ENCODE results near the gene CFAP77. TPM values are rescaled to one million over a fixed set of nuclear protein-coding genes. Genes with fewer than 3 reads are reported as not detected.

Gene CFAP77
- total and polyA plus RNA-seq, 2 of the 13 experiments (the other 11 are each of a cell fraction or from before 2014, with no cell fraction given) = not detected

DNA sequence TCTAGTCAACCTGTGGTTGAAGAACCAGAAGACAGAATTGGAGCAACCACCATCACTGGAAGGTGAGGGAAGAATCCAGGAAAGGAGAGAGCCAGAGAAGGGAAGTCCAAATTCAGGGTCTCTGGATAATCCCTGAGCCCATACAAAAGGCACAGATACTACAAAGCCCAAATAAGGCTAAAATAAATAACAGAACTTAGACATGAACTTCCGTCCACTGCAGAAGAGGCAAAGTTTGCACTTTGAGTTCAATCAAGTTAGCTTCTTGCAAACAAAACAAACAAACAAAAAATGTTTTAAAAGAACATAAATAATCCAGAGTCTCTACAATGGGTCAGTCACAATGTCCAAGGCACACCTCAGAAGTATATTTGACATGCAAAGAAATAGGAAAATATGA lies 21.0 kb downstream of the CFAP77 start:
- intact Hi-C loops (cut with micrococcal nuclease; ENCODE audit: unreplicated experiment) (no loop called here), in situ Hi-C loops (cut with HindIII; ENCODE audit: extremely low pct_ligation_motif_present, low pct_unique_long_range_greater_than_20kb) (no loop called here)
- H3K36me3 ChIP-seq (replicated peaks in 1 of 2; ENCODE audit: control insufficient read depth in 1 of 2, insufficient read depth in 2 of 2, low read length in 2 of 2) = no peaks in the 10 kb centered on the region
- H3K4me2 ChIP-seq (ENCODE audit: low read depth, low read length) = 0 out of 2 replicates have a peak overlapping the region, but pooled peaks have one; percentile 5
- no peak overlapping the region for H3K4me3 ChIP-seq (replicated peaks in 1 of 3; ENCODE audit: insufficient read depth in 1 of 3, low read depth in 2 of 3, low read length in 3 of 3)
- H3K9ac ChIP-seq (ENCODE audit: insufficient read depth, low read depth, low read length) = no peak overlapping the region
- H2AFZ ChIP-seq (ENCODE audit: low read length) = no peak overlapping the region
- 0% methylated on average over 1 of the region's 1 CpG for WGBS (ENCODE audit: low lambda C conversion rate)
- peaks cover 7 to 37% of the 10 kb centered on the region in 2 experiments; a peak in 4 of 5 replicates for H3K27me3 ChIP-seq (ENCODE audit: control insufficient read depth in 1 of 2, insufficient read depth in 2 of 2, low read length in 2 of 2)
- no peak overlapping the region for H3K27ac ChIP-seq (ENCODE audit: extremely low read length, insufficient read depth, low read length)
- H3K9me3 ChIP-seq (ENCODE audit: low read length) = no peaks in the 10 kb centered on the region
- H3K4me1 ChIP-seq (ENCODE audit: insufficient read depth, low read length) = peaks cover 26% of the 10 kb centered on the region
- no peaks in the 10 kb centered on the region for H4K20me1 ChIP-seq (ENCODE audit: insufficient read depth, low read length)
- no peak for DNase-seq (ENCODE audit: low spot score)
- FAIRE-seq = no peak
- H3K79me2 ChIP-seq (ENCODE audit: insufficient read depth, low read length) = no peaks in the 10 kb centered on the region
- POLR2A ChIA-PET = no interaction called here
- peak; percentile 52; the same call in 1 of the 3 replicates for ATAC-seq
- CTCF ChIA-PET (ENCODE audit: low intra/inter-chr PET ratio, low total read pairs) = no interaction called here
- BruUV-seq (replicated peaks) = no TSS peak
- peak; percentile 10; the same call in 1 of the 2 replicates for TF ChIP-seq ETV5 (CRISPR knock-in tag; IDR thresholded peaks at IDR 0.05; ENCODE audit: borderline replicate concordance)
- peak; percentile 35; the same call in 1 of the 2 replicates for TF ChIP-seq RARA (CRISPR knock-in tag; IDR thresholded peaks at IDR 0.05)
- TF ChIP-seq AHDC1 (CRISPR knock-in tag; IDR thresholded peaks at IDR 0.05; ENCODE audit: borderline replicate concordance) = 0 out of 2 replicates have a peak, but pooled peaks have one; percentile 20
- no peak for TF ChIP-seq FOXP1 (IDR thresholded peaks at IDR 0.05)
- peak; percentile 58 for TF ChIP-seq FOXP1 (CRISPR knock-in tag; IDR thresholded peaks at IDR 0.05)
- TF ChIP-seq CENPT (CRISPR knock-in tag; IDR thresholded peaks at IDR 0.05; ENCODE audit: low read depth) = no peak
- TF ChIP-seq, protein P1, sequence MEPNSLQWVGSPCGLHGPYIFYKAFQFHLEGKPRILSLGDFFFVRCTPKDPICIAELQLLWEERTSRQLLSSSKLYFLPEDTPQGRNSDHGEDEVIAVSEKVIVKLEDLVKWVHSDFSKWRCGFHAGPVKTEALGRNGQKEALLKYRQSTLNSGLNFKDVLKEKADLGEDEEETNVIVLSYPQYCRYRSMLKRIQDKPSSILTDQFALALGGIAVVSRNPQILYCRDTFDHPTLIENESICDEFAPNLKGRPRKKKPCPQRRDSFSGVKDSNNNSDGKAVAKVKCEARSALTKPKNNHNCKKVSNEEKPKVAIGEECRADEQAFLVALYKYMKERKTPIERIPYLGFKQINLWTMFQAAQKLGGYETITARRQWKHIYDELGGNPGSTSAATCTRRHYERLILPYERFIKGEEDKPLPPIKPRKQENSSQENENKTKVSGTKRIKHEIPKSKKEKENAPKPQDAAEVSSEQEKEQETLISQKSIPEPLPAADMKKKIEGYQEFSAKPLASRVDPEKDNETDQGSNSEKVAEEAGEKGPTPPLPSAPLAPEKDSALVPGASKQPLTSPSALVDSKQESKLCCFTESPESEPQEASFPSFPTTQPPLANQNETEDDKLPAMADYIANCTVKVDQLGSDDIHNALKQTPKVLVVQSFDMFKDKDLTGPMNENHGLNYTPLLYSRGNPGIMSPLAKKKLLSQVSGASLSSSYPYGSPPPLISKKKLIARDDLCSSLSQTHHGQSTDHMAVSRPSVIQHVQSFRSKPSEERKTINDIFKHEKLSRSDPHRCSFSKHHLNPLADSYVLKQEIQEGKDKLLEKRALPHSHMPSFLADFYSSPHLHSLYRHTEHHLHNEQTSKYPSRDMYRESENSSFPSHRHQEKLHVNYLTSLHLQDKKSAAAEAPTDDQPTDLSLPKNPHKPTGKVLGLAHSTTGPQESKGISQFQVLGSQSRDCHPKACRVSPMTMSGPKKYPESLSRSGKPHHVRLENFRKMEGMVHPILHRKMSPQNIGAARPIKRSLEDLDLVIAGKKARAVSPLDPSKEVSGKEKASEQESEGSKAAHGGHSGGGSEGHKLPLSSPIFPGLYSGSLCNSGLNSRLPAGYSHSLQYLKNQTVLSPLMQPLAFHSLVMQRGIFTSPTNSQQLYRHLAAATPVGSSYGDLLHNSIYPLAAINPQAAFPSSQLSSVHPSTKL (CRISPR knock-in tag; IDR thresholded peaks at IDR 0.05) = peak; percentile 31; the same call in 1 of the 2 replicates
- TF ChIP-seq FOXP4 (CRISPR knock-in tag; IDR thresholded peaks at IDR 0.05) = peak; percentile 73
- peak; percentile 48; the same call in 1 of the 2 replicates for TF ChIP-seq SOX5 (CRISPR knock-in tag; IDR thresholded peaks at IDR 0.05; ENCODE audit: borderline replicate concordance)
- no peak for TF ChIP-seq USF2 (IDR thresholded peaks at IDR 0.05; ENCODE audit: low read depth, low read length)
- peak; percentile 59; the same call in 1 of the 2 replicates for TF ChIP-seq USF2 (CRISPR knock-in tag; IDR thresholded peaks at IDR 0.05; ENCODE audit: borderline replicate concordance)
